GM19395 (cell line): Measurements from ENCODE around the gene A2ML1.
A peak's percentile ranks its signal among the peaks of the same experiment; 100 is the strongest.
"Not testable (repeated sequence)": the region's sequence is repeated elsewhere in the genome, so short reads cannot be mapped to it uniquely, and the experiment has no call there.

Experiments
- ATAC-seq: cut with Tn5 transposase; IDR thresholded peaks from one replicate; pipeline ENCODE4 v1.9.1; 2021; ENCODE audit warnings: mild to moderate bottlenecking, moderate library complexity; ENCODE audit not compliant: unreplicated experiment

Gene A2ML1

DNA sequence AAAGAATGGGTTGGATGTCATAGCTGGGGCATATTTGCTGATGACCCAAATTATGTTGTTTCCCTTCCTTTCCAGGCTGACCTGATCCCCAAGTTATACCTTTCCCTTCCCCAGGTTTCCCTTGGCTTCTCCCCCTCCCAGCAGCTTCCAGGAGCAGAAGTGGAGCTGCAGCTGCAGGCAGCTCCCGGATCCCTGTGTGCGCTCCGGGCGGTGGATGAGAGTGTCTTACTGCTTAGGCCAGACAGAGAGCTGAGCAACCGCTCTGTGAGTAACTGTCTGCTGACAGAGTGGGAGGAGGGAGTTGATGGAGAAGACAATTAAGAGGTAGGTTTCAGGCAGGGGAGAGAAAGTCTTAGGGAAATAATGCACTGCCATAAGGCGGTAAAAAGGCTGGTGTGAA lies 25.0 kb downstream of the A2ML1 start:
- no peak for ATAC-seq

DNA sequence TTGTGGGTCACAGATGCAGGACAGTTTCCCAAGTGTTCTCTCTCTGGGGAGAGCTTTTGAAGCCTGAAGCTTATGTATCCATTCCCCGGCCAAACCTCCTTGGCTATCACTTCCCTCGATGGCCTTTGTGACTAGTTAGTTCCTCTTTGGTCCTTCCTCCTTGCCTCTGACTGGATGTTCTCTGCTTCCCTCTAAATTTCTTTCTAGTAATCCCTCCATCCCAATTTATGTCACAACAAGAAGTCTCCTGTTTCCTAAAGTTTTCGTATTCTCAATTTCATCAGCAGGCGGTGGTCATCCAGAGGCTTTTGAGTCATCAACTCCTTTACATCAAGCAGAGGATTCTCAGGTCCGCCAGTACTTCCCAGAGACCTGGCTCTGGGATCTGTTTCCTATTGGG lies 27.5 kb downstream of the A2ML1 start:
- no peak for ATAC-seq

DNA sequence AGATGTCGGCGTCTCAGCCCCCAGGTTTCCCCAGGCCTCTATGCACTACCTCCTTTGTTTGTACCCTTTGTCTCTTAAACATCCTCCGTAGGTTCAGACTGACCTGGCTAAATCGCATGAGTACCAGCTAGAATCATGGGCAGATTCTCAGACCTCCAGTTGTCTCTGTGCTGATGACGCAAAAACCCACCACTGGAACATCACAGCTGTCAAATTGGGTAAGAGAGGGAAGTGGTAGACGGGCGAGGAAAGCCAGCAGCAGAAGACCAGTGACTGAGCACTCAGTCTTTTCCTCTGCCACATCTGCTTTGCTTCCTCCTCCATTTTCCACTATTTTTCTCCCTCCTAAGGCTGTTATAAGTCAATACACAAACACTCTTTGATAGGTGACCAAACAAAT lies 29.7 kb downstream of the A2ML1 start:
- no peak for ATAC-seq

DNA sequence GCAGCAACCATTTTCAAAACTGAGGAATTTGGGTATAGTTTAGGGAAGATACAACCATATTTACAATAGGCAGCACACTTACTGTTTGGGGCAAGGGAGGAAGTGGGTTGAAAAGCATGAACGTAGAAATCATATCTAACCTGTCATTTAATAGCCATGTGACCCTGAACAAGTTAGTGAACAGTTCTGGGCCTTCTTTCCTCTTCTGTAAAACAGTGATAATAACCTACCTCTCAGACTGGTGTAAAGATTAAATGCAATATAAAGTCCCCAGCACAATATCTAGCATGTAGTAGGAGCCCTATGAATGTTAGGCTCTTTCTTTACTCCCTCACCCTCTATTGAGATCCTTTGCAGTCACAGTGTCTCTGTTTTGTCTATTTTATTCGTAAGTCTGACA lies 33.5 kb downstream of the A2ML1 start:
- no peak for ATAC-seq

DNA sequence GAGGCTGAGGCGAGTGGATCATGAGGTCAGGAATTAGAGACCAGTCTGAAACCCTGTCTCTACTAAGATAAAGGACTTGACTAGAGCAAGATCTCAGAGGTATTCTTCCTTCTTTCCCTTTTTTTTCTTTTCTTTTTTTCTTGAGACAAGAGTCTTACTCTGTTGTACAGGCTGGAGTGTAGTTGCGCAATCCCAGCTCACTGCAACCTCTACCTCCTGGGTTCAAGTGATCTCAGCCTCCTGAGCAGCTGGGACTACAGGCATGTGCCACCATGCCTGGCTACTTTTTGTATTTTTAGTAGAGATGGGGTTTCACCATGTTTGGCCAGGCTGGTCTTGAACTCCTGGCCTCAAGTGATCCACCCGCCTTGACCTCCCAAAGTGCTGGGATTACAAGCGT lies 37.0 kb downstream of the A2ML1 start:
- ATAC-seq: not testable (repeated sequence)

DNA sequence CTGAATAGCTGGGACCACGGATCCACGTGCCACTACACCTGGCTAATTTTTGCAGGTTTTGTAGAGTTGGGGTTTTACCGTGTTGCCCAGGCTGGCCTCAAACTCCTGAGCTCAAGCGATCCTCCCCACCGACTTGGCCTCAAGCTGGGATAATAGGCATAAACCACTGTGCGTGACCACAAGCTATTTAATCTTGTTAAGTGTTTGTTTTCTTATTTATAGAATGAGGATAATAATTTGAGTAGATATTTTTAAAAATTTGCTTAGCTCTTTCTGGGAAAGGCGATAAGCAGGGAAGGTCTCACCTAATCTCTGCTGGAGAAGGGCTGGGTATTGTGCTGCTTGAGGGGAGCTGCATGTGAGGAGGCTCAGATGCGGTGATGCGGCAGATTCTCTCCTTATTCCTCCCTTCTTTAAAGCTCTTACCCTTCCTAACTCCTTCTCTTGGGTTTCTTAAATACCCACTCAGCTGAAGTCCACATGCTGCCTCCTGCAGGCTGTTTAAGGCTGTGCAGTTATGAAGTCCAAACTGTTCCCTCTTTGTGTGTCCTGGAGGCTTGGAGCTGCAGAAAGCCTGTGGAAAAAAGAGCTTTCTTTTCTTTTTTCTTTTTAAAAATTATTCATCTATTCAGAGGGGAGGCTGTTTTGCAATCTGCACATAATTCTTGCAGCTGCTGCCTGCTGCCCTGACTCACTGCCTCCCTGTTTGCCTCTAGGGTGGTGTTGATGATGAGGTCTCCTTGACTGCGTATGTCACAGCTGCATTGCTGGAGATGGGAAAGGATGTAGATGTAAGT lies 37.9 kb downstream of the A2ML1 start:
- no peak for ATAC-seq

DNA sequence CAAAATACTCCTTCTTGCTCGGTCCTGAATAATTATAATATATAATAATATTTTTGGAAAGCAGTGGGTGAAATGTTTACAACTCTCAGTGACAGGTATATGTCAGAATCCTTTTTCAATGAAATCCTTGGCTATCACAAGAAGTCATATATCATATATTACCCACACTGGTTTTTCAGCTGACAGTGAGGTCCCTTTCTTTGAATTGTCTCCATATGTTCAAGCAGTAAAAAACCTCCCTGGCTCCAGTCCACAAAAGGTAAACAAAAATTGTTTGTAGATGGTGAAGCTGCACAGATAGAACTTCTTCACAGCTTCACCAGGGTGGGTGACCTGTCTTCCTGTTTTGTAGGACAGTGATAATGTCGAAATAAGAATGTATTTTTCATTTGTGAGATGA lies 44.0 kb downstream of the A2ML1 start:
- ATAC-seq: no peak

DNA sequence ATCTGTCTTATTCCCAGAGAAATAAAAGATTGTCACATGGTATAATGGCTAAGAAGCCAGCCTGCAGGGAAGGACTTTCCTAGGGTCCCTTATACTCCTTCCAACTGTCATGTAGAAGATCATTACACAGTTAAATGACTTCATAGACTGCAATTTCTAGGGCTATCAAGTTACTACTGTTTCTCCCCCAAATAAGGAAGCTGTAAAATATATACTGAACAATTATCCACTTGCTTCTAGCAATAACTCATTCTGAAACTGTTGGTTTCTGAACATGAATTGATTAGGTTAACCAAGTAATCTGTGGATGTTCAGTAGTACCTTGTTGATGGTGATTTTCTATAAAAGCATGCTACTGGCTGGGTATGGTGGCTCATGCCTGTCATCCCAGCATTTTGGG lies 44.6 kb downstream of the A2ML1 start:
- ATAC-seq: no peak

DNA sequence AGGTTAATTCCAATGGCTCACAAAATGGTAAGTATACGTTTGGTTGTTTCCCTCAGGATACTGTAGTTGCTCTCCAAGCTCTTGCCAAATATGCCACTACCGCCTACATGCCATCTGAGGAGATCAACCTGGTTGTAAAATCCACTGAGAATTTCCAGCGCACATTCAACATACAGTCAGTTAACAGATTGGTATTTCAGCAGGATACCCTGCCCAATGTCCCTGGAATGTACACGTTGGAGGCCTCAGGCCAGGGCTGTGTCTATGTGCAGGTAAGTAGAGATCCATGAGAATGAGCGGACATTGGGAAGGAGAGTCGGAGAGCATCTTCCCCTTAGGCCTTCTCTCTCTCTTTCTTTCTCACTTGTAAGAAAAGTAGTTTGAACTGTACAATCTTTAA lies 45.4 kb downstream of the A2ML1 start:
- no peak for ATAC-seq

DNA sequence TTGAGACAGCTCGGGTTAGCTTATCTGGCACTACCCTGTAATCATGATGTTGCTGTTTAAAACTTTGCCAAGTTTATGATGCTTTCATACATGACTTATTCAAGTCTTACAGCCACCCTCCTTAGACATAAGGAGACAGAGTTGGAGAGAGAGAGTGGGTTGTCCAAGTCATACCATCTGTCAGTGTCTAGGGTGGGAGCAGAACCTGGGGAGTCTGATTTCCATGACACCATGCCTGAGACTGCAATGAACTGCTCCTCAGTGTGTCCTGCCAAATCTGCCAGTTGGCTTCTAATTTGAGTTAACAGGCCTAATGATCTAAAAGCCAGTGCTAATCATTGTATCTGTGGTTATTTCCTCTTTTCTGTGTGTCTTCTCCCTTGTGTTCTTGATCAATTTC lies 48.2 kb downstream of the A2ML1 start:
- ATAC-seq: no peak

DNA sequence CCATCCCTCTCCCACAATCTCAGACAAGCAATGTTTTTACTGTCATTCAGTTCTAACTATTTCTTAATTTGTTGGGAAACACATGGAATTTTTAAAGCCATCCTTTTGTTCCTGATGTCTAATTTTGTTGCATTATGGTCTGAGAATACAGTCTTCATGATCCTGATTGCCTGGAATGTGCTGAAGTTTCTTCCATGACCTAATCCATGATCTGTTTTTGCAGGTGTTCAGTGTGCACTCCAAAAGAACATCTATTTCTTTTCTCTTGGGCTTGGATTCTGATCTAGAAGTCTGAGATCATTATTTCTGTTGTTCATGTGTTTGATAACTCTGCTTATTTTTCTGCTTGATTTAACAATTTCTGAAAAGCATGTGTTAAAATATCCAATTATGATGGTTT lies 48.6 kb downstream of the A2ML1 start:
- ATAC-seq: no peak

DNA sequence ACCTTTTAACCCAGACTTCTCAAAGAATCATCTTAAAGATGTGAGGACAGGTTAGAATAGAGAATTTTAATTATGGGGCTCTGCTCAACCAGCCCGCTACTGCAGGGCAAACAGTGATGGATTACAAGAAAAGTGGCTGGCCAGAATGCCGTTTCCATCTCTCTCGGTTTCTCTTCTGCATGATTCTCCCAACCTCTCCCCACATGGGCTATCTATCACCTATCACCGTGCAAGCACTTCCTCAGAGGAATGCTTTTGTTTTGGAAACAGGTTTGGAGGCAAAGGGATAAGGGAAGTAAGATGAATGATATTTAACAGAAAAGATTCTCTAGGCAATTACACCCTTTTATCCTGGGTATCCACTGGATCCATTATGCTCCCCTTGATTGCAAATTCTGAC lies 54.5 kb downstream of the A2ML1 start:
- ATAC-seq: no peak

DNA sequence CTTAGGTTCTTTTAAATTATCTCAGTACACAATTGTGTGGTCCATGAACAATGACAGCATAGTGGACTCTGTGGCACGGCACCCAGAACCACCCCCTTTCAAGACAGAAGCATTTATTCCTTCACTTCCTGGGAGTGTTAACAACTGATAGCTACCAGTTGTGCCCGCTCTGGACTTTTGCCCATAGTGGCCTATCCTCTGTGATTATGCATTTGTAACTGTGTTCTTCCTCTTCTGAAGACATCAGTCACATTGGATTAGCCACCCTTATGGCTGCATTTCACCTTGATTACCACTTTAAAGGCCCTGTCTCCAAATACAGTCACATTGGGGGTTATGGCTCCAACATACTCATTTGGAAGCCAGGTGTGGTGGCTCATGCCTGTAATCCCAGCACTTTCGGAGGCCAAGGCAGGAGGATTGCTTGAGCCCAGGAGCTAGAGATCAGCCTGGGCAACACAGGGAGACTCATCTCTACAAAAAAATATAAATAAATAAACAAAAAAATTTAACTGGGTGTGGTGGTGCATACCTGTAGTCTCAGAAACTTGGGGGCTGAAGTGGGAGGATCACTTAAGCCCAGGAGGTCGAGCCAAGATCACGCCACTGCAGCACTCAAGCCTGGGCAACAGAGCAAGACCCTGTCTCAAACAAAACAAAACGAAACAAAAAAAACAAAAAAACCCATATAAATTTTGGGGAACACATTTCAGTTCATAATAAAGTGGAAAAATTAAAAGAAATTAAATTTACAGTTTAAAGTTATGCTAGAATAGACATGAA lies 64.3 kb downstream of the A2ML1 start:
- ATAC-seq: no peak

DNA sequence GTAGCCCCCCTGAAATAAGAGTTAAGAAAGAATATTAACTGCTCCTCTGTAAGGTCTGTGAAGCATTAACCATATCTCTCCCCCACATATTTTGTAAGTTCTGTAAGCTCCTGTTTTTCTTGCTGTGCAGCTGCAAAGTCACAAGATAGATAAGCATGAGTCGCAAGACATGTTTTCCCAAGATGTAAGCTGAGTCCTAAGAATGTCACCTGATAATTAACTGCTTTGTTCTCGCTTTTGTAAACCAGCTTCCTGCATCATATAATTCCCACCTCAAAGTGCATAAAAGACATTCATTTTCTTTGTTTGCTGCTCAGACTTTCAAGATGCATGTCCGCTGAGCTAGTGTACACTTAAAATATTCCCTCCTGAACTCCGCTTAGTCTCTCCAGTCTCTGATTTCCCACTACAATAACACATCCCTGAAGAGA lies 64.9 kb downstream of the A2ML1 start:
- no peak for ATAC-seq

DNA sequence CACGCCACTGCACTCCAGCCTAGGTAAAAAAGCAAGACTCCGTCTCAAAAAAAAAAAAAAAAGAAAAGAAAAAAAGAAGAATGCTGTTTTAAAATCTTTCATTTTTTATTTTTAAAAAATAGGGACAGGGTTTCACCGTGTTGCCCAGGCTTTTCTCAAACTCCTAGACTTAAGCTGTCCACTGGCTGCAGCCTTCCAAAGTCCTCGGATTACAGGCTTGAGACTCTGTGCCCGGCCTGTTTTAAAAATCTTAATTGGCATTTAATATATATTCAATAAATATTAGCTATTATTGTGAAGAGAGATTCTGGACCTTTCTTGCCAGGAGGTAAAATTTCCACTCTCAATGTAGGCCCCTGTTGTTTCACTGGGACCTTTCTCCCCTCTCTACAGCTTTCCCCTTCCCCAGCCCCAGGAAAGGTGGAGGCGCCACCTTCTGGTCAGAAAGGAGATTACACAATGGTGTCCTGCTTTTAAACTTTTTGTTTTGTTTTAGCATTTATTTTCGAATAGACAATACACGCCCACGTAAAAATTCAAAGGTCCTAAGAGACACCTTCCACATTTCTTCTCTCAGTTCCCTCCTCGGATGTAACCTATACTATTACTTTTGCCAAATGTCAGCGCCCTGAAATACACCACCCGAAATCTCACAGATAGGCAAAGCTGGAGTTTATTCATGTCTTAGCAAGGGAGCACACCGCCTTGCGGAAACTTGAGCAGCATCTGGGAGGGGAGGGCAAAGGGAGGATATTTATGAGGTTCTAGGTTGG lies 68.1 kb downstream of the A2ML1 start:
- ATAC-seq: peak; percentile 58

DNA sequence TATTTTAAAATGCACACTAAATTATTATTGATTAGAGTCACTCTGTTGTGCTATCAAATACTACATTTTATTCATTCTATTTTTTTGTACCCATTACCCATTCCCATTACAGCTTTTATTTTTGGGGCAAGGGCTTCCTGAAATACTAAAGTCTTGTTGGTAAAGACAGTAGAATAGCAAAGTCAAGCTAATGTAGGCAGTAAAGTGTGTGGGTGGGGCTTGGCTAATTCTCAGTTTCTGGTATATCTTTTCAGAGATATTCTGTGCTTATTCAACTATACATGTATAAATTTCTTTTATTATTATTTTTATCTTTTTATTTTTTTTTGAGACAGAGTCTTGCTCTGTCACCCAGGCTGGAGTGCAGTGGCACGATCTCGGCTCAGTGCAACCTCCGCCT lies 69.6 kb downstream of the A2ML1 start:
- ATAC-seq: no peak

DNA sequence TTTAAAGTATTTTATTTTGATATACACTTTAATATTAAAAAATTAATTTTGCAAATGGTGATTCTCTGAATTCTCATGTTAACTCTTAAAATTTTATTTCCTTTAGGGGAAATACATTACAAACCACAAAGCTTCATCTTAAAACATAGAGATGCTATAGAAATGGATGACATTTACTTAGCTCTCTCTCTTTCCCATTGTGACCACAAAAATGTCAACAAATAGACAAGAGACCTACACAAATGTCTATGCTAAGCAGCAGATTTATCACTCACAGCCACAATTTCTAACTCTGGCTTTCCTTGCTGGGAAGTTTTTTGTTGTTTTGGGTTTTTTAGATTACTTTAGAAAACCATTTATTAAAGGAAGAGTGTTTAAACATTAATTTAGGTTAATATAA lies 72.0 kb downstream of the A2ML1 start:
- ATAC-seq: no peak

DNA sequence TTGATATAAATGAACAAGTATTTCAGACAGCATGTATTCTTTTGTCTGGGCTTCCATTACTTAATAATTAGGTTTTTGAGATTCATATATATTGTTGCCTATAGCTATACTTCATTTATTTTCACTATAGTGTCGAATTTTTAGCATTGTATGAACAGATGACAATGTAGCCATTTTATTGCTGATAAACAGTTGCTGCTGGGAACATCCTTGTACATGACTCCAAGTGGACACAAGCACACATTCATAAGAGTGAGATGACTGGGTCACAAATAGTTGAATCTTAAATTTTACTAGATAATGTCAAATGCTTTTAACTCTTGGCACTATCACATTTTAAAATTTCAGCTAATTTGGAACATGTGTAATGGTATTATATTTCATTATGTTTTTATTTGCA lies 72.6 kb downstream of the A2ML1 start:
- no peak for ATAC-seq

DNA sequence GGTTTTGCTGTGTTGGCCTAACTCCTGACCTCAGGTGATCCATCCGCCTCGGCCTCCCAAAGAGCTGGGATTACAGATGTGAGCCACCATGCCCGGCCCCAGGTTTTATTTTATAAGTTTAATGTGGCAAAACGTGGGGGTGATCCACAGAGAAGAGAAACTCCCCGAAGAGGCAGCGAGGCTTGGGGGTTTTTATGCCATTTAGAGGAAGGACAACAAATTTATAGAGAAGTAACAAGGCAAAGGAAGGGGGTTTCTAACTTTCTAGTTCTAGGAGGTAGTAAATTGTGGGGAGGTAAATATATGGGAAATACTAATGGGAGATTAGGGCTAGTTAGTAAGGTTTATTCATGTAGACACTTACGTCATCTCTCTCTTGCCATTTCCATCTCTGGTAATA lies 74.7 kb downstream of the A2ML1 start:
- no peak for ATAC-seq

DNA sequence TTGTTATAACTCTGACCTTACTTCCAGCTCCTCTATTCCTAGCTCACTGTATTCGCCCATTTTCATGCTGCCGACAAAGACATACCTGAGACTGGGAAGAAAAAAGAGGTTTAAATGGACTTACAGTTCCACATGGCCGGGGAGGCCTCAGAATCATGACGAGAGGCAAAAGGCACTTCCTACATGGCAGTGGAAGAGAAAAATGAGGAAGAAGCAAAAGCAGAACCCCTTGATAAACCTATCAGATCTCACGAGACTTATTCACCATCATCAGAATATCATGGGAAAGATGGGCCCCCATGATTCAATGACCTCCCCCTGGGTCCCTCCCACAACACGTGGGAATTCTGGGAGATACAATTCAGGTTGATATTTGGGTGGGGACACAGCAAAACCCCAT lies 77.4 kb downstream of the A2ML1 start:
- no peak for ATAC-seq

DNA sequence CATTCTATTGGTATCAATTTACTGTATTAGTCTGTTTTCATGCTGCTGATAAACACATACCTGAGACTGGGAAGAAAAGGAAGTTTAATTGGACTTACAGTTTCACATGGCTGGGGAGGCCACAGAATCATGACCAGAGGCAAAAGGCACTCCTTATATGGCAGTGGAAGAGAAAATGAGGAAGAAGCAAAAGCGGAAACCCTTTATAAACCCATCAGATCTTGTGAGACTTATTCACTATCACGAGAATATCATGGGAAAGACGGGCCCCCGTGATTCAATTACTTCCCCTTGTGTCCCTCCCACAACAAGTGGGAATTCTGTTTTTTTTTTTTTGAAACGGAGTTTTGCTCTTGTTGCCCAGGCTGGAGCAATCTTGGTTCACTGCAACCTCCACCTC lies 80.3 kb downstream of the A2ML1 start:
- ATAC-seq: not testable (repeated sequence)

DNA sequence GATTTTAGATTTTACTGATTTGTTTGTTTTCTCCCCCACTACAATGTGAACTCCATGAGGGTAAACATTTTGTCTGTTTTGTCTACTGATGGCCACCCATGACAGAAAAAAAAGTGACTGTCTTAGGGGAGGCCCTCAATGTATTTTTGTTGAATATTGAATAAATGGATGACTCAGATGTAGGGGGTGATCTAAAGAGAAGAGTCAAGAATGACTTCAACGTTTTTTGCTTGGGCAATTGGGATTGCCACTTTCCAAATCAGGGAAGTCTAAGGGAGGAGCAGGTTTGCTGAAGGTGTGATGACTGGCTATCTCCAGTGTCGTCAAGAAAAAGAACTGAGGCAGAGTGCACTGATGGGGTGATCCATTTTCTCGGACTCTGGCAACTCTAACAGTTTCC lies 81.2 kb downstream of the A2ML1 start:
- no peak for ATAC-seq
